IPS DF 4.7 (cell line): ENCODE data around the gene TENT4A.

ENCODE experiments used
- DNase-seq: peaks from one replicate; pipeline ENCODE4 v3.0.0-alpha.2; 2013; ENCODE audit warnings: low spot score; ENCODE audit errors: extremely low read depth

The TENT4A gene

DNA sequence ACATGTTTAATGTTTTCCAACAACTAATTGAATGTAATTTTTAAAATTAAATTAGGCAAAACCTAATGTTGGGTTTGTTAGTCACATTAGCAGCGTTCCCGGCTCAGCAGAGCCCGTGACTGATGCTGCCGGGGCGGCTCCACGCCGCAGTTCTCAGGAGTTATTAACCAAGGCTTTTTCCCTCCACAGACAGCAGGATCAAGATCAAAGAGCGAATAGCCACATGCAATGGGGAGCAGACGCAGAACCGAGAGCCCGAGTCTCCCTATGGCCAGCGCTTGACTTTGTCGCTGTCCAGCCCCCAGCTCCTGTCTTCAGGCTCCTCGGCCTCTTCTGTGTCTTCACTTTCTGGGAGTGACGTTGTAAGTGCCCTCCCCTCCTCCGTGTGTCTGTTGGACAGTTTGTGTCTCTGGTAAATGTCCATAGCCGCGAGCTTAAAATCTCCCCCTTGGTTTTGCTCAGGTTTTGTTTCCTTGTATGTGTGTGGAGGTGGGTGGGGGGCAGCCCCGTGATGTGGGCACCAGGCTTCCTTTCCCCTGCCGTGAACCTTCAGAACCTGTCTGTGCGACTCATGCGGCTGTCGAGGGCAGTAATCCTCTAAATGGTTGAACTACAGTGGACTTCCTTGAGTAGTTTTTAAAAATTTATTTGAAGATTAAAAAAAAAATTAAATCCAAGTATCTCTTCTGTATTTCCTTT, 37.1 kb downstream of the TENT4A start:
- no peak for DNase-seq

DNA sequence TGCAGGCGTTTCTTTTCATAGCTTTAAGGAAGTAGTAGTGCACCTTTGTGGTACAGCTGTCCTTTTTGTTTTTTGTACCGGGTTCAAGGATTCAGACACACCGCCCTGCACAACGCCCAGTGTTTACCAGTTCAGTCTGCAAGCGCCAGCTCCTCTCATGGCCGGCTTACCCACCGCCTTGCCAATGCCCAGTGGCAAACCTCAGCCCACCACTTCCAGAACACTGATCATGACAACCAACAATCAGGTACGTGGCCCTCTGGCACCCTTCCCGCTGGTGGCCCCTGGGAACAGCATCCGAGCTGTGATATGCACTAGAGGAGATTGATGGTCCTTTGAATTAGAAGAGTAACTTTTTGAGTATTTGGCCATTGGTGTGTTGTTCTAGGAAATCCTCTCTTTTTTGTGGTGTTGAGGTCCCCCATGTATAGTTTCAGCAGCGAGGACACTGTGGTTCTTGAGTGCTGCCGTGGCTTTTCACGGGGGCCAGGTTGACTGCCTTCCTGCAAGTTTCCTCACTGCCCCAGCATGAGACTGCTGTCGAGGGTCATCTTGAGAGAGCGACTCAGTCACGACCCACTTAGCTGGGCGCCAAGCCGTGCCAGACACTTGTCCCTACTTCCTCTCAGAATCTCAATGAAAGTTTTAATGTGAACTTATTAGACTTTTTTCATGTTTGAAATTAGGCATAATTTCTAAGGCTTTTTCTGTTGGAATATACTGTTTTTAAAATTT, 37.9 kb downstream of the TENT4A start:
- DNase-seq: no peak

DNA sequence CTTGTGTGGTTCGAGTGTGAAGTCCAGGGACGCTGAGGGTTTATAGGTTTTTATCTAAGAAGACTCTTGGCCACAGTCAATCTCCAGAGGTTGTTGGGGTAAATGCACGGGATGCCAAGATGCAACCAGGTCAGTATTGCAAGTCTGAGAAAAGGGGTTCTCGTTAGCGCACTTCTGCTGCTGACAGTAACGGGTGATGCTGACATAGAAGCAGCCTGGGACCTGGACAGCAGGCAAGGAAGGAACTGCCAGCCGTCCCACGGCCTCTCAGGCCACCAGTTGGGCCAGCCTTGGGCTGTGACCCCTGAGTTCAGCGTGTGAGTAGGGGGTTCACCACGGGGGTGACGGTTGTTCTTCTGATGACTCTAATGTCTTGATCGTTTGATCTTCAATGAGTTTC, 39.0 kb downstream of the TENT4A start:
- DNase-seq: no peak

DNA sequence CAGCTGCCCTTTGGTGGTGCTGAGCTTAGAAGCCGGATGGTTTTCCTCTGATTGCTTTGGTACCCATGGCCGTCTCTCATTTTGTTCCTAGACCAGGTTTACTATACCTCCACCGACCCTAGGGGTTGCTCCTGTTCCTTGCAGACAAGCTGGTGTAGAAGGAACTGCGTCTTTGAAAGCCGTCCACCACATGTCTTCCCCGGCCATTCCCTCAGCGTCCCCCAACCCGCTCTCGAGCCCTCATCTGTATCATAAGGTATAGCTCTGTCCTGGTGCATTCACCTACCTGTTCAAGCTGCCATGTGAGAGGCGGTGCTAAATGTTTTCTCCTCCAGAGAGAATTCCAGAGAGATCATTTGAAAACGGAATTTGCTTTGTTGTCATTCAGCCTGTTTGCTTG, 39.5 kb downstream of the TENT4A start:
- DNase-seq: no peak

DNA sequence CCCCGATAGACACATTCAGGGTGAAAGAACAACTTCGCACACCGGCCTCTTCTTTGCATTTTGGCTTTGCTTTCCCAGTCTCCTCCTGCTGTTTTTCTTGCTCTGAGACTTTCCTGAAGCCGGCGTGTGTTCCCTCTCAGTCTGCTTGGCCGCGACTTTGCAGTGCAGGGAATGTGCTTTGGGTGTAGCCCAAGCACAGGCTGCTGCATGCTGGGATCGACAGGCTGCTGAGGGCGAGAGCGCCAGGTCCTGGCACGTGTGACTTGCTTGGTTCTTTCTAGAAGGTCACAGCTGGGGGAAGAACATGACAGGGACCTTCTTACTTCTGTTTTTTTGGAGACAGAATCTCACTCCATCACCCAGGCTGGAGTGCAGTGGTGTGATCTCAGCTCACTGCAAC, 40.6 kb downstream of the TENT4A start:
- no peak for DNase-seq

DNA sequence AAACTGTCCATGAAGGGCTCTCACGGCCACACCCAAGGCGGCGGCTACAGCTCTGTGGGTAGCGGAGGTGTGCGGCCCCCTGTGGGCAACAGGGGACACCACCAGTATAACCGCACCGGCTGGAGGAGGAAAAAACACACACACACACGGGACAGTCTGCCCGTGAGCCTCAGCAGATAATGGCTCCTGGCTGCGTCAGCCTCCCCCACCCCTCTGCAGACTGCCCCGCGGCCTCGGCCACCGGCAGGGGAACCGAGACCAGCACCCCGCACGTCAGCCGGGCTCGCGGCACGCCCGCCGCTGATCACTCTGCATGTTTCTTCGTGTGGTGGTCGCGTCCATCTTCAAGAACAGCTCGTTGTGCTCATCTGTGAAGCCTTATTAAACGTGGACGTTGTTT, 41.5 kb downstream of the TENT4A start:
- DNase-seq: no peak

DNA sequence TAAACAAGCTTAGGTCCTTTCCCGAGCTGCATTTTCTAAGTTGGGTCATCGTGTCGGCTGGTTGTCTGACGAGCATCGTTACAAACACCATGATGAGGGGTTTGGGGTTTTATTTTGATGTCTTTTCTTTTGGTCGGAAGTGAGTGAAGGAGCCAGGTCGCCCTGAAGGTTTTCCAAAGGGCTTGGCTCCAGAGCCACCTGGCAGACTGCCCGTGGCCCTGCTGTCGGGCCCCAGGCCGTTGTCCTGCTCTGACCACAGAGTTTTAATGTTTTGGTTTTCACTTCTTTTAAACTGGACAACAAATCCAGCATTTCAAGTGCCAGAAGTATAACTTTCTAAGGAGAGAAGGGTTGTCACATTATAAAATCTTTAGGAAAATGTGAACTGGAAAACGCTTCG, 42.3 kb downstream of the TENT4A start:
- DNase-seq: no peak

DNA sequence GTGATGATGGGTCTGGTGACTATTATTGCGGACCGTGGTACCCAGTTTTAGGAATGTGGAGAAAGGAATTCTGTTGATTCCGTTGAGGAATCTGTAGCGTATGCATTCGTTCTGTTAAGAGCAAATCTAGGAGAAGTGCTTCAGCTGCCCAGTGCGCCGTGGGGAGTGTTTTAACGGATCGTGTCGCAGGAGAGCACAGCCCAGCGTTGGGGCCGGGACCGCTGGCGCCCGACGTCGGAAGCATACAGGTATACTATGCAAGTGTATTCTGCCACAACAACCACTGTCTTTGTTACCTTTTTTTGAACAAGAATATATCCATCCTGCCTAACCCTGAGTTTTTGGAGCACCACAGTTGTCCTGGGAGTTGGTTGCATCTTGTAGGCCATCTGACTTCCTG, 42.7 kb downstream of the TENT4A start:
- no peak for DNase-seq

DNA sequence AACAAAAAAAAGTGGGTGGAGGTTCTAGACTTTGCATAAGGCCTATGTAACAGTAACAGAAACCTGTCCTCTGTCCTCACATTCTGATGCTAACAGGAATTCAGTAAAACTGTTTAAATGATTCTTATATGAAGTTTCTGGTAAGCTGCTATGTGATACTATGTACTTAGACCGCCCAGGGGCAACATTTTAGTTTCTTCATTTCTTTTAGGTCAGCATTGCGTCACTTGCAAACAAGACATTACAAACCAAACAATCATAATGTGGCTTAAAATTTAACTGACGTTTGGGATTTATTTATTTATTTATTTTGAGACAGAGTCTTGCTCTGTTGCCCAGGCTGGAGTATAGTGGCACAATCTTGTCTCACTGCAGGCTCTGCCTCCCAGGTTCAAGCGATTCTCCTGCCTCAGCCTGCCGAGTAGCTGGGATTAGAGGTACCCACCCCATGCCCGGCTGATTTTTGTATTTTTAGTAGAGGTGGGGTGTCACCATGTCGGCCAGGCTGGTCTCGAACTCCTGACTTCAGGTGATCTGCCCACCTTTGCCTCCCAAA, 44.3 kb downstream of the TENT4A start:
- no peak for DNase-seq

DNA sequence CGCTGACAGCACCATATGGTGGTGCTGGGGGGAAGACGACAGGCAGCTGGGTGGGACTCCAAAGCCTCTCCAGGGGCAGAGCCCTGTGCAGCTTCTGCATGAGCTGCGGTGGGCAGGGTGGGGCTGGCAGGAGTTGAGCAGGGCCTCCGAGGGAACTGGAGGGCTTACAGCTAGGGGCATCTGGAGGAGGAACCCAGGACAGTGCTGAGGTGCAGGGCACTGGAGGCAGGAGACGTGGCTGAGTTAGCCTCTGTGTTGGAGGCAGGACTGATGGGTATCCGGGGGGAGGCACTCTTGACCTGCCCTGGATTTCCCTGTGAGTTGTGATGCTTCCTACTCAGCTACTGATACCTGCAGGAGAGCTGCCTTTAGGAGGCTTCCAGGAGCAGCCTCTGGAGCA, 45.0 kb downstream of the TENT4A start:
- DNase-seq: no peak

DNA sequence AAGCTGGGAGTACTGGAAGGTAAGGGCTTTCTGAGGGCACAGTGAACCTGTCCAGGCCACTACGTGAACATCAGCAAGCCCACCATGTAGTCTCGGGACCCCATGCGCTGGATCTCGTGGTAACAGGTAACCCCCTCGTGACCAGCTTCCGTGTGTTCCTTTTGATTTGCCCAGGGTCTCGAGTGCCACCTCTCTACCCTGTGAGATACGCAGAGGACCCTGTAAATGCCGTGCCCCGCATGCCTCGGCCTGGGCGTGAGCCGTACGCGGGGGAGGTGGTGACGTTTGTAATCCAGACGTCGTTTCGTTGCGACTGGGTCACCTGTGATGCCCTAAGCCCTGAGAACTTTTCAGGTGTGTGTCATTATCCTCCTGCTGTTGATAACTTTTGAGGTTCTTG, 45.5 kb downstream of the TENT4A start:
- no peak for DNase-seq

DNA sequence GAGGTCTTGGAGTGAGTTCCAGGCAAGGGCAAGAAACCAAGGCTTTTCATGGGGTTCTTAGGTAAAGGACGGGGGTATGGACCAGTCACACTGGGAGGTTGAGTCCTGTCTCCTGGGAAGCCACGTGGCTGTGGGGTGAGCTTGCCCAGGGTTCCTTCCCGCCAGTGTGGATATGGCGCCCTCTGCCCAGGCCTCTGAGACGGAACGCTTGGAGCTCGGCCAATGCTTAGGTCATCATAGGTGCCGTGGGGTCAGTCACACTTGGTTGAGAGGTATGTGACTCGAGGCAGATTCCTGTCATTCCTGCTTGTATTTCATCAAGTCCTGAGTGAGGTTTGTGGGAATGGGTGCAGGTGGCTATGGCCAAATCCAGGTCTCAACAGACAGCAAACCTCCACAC, 46.2 kb downstream of the TENT4A start:
- no peak for DNase-seq

DNA sequence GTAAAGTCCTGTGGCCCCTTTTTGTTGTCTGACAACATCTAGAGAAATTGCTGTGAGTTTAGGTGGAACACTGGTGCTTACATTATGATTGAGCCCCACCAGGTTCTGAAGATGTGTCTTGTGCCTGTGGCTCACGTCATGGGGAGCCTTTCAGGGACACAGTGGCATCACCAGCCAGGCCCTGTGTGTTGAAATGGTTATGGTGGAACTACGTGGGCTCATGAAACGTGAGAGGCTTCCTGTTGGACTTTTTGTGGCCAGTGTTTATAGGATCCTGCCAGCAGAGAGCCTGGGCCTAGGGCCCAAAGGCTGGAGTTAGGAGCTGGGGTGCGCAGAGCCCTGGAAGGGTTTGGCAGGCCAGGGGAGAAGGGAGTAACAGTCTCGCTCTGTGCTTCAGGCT, 46.8 kb downstream of the TENT4A start:
- no peak for DNase-seq

DNA sequence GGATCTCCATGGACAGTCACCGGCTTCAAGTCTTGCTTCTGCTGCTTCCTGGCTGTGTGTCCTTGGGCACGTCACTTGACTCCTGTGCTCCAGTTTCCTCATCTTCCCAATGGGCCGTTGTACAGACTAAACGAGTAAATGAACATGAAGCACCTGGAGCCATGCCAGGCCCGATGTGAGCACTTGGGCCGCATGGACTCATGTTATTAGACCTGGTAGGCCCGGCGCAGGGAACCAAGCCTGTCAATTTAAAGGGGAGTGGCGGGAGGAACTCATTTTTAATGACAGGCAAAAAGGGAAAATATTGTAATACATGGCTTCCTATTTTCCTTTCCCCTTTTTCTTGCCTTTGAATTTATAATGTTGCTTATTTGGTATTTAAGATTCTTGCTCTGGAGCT, 47.5 kb downstream of the TENT4A start:
- DNase-seq: no peak

DNA sequence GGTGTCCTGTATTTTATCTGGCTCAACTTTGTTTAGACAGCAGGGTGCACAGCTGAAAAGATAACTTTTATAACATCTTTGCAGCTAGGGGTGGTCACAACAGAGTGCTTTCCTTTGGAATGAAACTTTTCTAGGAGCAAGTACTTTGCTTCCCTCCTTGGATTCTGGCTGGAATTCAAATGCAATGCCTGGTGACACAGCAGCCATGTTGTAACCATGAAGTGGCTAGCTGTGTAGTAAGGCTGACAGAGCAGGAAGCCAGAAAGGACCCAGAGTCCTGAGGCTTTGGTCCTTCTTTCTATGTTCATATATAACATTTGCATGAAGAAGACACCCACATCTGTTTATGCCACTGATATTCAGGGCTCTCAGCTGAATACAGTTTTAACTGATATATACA, 48.1 kb downstream of the TENT4A start:
- no peak for DNase-seq

DNA sequence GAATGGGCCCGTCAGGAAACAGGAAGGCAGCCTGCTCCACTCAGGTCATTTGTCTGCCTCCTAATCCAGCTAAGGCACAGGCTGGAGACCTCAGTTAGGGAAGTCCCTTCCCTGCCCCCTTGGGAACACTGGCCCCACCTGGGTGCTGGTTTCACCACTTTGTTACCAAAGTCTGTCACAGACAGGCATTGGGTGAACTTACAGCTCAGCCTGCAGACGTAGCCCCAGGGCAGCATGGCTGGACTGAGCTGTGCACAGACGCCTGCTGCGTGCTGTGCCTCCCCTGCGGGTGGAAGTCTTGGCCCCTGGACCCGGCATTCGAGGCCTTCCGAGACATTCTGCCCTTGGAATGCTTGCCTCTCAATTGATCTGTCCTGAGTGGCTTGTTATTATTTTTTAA, 48.9 kb downstream of the TENT4A start:
- DNase-seq: no peak

DNA sequence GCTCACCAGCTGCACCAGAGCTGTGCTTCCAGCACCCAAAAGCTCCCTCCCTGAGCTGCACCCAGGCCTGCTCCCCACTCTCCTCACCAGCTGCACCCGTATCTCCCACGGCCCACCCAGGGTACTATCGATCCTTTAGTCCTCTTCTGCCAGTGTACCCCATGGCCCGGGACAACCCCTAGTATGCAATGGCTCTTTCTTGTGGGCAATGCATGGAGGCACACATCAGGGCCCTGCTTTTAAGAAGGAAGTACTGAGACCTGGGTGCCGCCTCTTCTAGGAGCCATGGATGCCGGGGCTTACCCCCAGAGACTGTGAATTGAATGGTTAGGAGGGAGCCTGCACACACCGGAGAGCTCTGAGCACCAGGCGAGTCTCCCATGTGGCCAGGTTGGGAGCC, 49.5 kb downstream of the TENT4A start:
- DNase-seq: no peak

DNA sequence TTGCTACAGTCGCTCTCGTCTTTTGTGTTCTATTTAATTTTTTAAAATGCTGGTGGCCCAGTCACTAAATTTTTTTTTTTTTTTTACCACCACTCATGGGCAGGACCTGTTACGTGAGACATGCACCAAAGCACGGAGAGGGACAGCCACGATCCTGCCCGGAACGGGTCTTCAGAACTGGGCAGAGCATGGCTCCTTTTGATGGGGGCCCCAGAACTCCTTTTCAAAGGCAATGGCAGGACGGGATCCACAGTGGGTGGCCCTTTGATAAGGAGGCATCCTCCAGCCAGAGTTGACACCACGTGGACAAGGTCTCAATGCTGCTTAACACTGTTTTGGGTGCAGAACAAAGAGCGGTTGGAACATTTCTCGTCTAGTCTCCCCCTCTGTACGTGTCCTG, 50.0 kb downstream of the TENT4A start:
- no peak for DNase-seq

DNA sequence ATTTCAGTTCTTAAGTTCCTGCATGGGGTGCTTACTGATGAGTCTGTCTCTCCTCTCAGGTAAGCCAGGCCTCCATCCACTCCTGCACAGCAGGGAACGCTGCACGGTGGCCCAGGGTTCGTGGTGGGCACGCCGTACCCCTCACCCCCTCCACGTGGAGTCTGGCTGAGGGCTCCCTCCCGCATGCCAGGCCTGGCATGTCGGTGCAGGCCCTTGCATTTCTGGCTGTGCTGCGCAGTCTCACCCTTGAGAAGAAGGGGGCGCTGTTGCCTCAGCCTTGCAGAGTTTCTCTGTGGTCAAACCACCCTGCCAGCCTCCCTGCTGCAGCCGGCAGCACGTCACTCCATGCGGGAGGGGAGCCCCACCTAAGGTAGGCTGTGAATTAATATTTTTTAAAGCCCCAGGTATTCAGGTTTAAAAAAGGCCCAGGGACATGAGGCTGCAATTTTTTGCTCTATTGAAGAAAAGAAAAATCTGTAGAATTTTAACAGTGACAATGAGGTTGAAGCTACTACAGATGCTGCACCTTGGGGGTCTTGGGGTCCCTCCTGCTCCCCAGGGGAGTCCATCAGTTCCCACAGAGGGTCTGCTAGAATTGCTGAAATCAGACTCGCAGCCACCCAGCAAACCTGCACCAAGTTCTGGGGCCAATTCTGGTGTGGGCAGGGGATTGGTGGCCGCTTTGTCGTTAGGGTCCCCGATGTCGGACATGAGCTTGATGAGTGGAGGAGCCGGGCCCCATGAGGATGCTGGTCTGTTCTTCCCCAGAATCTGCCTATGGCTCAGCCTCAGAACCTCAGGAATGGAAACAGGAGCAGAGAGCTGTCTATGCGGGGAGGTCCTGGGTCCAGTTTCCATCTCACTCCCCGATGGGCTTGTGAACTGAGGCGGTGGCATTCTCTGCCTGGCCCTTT, 52.6 kb downstream of the TENT4A start:
- DNase-seq: peak; percentile 72

DNA sequence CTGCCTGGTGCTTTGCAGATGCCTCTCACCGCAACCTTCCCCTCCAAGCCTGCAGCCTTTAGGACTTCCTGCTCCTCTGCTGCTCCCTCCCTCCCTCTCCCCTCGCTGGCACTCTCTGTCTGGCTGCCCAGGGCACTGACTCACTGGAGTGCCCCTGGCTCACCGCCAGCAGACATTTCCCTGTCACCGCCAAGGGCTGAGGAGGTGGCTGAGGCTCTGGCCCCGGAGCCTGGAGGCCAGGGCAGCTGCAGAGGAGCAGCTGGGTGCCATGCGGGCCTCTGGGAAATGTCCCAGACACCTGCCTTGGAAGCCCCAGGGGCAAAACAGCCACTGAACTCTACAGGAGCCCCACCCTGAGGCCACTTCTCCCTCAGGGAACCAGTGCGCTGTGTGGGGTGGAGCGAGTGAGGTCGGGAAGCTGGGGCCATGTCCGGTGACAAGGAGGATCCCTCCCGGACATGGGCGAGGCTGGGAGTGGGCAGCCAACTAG, 53.4 kb downstream of the TENT4A start:
- DNase-seq: no peak

DNA sequence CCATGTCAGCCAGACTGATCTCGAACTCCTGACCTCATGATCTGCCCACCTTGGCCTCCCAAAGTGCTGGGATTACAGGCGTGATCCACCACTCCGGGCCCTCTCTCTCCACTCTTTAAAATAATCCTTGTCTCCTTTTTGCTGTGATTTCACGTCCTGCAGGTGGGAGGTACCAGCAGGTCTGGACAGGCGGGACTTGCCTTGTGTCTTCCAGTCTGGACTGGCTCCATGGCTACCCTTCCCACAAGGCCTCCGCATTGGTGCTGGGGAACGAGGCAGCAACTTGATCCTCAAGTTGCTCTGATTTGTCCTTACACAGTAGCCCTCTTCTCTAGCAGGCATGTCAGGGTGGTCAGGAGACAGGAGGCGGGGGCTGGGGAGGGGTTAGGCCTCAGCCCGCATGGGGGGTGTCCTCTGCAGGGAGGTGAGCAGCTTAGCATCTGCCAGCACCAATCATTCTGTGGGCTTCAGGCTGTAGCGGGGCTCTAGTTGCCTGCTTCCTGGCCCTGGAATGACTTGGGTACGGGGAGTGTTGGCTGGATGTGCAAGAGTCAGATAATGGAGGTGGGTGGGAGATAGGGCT, 54.3 kb downstream of the TENT4A start:
- no peak for DNase-seq
